GM12878 (cell line): Measurements from ENCODE around the gene P4HA2. TPM values are rescaled to one million over a fixed set of nuclear protein-coding genes. Genes with fewer than 3 reads are reported as not detected.

ENCODE experiments used
- ATAC-seq: fragments of 200-7000 bp; cut with Tn5 transposase; 3 replicates; pipeline ENCODE4 v1.9.1; 2020; ENCODE audit warnings: mild to moderate bottlenecking, moderate library complexity
- BruUV-seq: library from RNA; stranded (reverse); fragments of 400-500 nt; replicated peaks from 2 replicates; lab custom pipeline; 2021; lab: Mats Ljungman, UMichigan
- CTCF ChIA-PET: fragments of 300-600 bp; sonication (Branson Sonifier 250); formaldehyde crosslinking; extraction: SDS; loops from one replicate; lab custom pipeline; 2021; ENCODE audit warnings: inconsistent platforms; lab: Yijun Ruan, JAX
- POLR2A ChIA-PET: fragments of 350-600 bp; formaldehyde crosslinking; extraction: SDS; loops from one replicate; lab custom pipeline; 2021; ENCODE audit warnings: inconsistent platforms; lab: Charles Lee
- RAD21 ChIA-PET: fragments of 300-600 bp; sonication (Branson Sonifier 250); formaldehyde crosslinking; loops from one replicate; lab custom pipeline; 2023; ENCODE audit warnings: antibody characterized with exemption; ENCODE audit not compliant: unreplicated experiment; lab: Charles Lee
- SMC1A ChIA-PET: fragments of 300-600 bp; sonication (Branson Sonifier 250); formaldehyde crosslinking; loops from one replicate; lab custom pipeline; 2023; ENCODE audit not compliant: unreplicated experiment, uncharacterized antibody; lab: Charles Lee
- DNase-seq: peaks from one replicate; pipeline ENCODE4 v3.0.0-alpha.2; 2011; ENCODE audit warnings: low read depth, low spot score
- FAIRE-seq: peaks from 3 replicates; lab custom pipeline; 2011; peaks lifted over from hg19 to GRCh38; lab: Jason Lieb, UNC
- H2AFZ ChIP-seq: 2 replicates; pipeline ENCODE4 v1.6.0; 2011; ENCODE audit warnings: low read depth, low read length, control low read depth; ENCODE audit not compliant: control insufficient read depth
- H3K27ac ChIP-seq: 2 replicates; pipeline ENCODE4 v1.5.1; 2011; ENCODE audit warnings: control low read depth; ENCODE audit not compliant: control insufficient read depth, insufficient read depth
- H3K27me3 ChIP-seq, 2 experiments: replicated peaks in 1 of 2; 2 replicates each; pipeline versions ENCODE4 v1.6.0 to v1.6.1; 2011; ENCODE audit warnings: low read length in 1 of 2; ENCODE audit not compliant: control insufficient read depth in 2 of 2, insufficient read depth in 2 of 2
- H3K36me3 ChIP-seq, 2 experiments: 2 replicates each; pipeline ENCODE4 v1.5.1; 2011; ENCODE audit warnings: low read length in 1 of 2; ENCODE audit not compliant: control insufficient read depth in 2 of 2, insufficient read depth in 2 of 2
- H3K4me1 ChIP-seq: 2 replicates; pipeline ENCODE4 v1.6.1; 2011; ENCODE audit warnings: mild to moderate bottlenecking, low read length, moderate library complexity, mixed read lengths; ENCODE audit not compliant: control insufficient read depth, insufficient read depth
- H3K4me2 ChIP-seq: 2 replicates; pipeline ENCODE4 v1.6.0; 2011; ENCODE audit warnings: control low read depth; ENCODE audit not compliant: control insufficient read depth, insufficient read depth
- H3K4me3 ChIP-seq: fragments of 200-600 bp; sonication (generic); 2 replicates; pipeline ENCODE4 v1.5.1; 2016
- H3K79me2 ChIP-seq: 2 replicates; pipeline ENCODE4 v1.6.0; 2011; ENCODE audit warnings: low read length; ENCODE audit not compliant: control insufficient read depth, insufficient read depth
- H3K9ac ChIP-seq: 2 replicates; pipeline ENCODE4 v1.8.0; 2011; ENCODE audit warnings: low read length, control low read depth, mixed read lengths; ENCODE audit not compliant: control insufficient read depth, insufficient read depth
- H3K9me3 ChIP-seq: replicated peaks from 3 replicates; pipeline ENCODE4 v1.5.1; 2011; ENCODE audit warnings: mild to moderate bottlenecking, low read length; ENCODE audit not compliant: control insufficient read depth, insufficient read depth
- H4K20me1 ChIP-seq: 2 replicates; pipeline ENCODE4 v1.6.0; 2011; ENCODE audit not compliant: control insufficient read depth, insufficient read depth
- EP300 ChIP-seq, 2 experiments: fragments of 150-350 bp in 1 of 2; IDR thresholded peaks; 2 replicates each; pipeline ENCODE4 v1.6.1; 2011 to 2012; ENCODE audit warnings: low read depth in 2 of 2, low read length in 2 of 2, borderline replicate concordance in 1 of 2, improper control_type of control experiment in 1 of 2, inconsistent platforms in 1 of 2; ENCODE audit not compliant: control insufficient read depth in 1 of 2
- ESRRA ChIP-seq: IDR thresholded peaks from 2 replicates; pipeline ENCODE4 v1.6.1; 2012; ENCODE audit warnings: mild to moderate bottlenecking, low read length, improper control_type of control experiment
- FOXM1 ChIP-seq: IDR thresholded peaks from 2 replicates; pipeline ENCODE4 v1.6.1; 2012; ENCODE audit warnings: low read depth, mild to moderate bottlenecking, inconsistent platforms, low read length, moderate library complexity
- HDAC2 ChIP-seq: fragments of 200-600 bp; sonication (generic); IDR thresholded peaks from 2 replicates; pipeline ENCODE4 v1.6.1; 2017
- MXI1 ChIP-seq: fragments of 150-350 bp; IDR thresholded peaks from 2 replicates; pipeline ENCODE4 v1.6.1; 2011; ENCODE audit warnings: low read depth, mild to moderate bottlenecking, inconsistent platforms, low read length, improper control_type of control experiment
- NR2C1 ChIP-seq: fragments of 450-650 bp; IDR thresholded peaks from 2 replicates; pipeline ENCODE4 v1.6.1; 2017; ENCODE audit warnings: antibody characterized with exemption, mild to moderate bottlenecking, moderate library complexity
- POLR2AphosphoS5 ChIP-seq: IDR thresholded peaks from 2 replicates; pipeline ENCODE4 v1.6.1; 2011; ENCODE audit warnings: mild to moderate bottlenecking, low read length, inconsistent platforms
- RB1 ChIP-seq: fragments of 450-650 bp; formaldehyde crosslinking; IDR thresholded peaks from 2 replicates; pipeline ENCODE4 v1.6.1; 2017; ENCODE audit warnings: mild to moderate bottlenecking, borderline replicate concordance
- RCOR1 ChIP-seq: conservative IDR thresholded peaks from 2 replicates; pipeline ENCODE4 v1.6.1; 2012; ENCODE audit warnings: low read depth, low read length, improper control_type of control experiment
- RELA ChIP-seq: fragments of 450-650 bp; IDR thresholded peaks from 2 replicates; pipeline ENCODE4 v1.8.0; 2014; ENCODE audit warnings: borderline replicate concordance; ENCODE audit not compliant: partially characterized antibody
- SREBF2 ChIP-seq: IDR thresholded peaks from 2 replicates; pipeline ENCODE4 v1.6.1; 2012; ENCODE audit warnings: mild to moderate bottlenecking, low read length
- TCF12 ChIP-seq: IDR thresholded peaks from 2 replicates; pipeline ENCODE4 v1.6.1; 2011; ENCODE audit warnings: low read depth, mild to moderate bottlenecking, low read length
- YBX1 ChIP-seq: fragments of 450-650 bp; IDR thresholded peaks from 2 replicates; pipeline ENCODE4 v1.6.1; 2016; ENCODE audit warnings: antibody characterized with exemption
- WGBS: methylation state at CpG from one replicate; pipeline ENCODE4 v1.1.6; 2016; ENCODE audit warnings: low lambda C conversion rate; ENCODE audit not compliant: insufficient replicate concordance, insufficient coverage; ENCODE audit errors: missing lambda C conversion rate; 5-methylcytosine and 5-hydroxymethylcytosine counted together
- in situ Hi-C: fragments of 300-500 bp; cut with MboI; formaldehyde crosslinking; loops from 9 replicates; pipeline ENCODE4 v1.14.3; 2018; ENCODE audit warnings: mixed read lengths
- intact Hi-C: fragments of 100-400 bp; cut with micrococcal nuclease; formaldehyde crosslinking; loops from one replicate; pipeline ENCODE4 v1.14.2; 2022; ENCODE audit not compliant: unreplicated experiment
- polyA plus RNA-seq, 11 experiments: library from polyadenylated mRNA; depleted of rRNA in 4 of 11; unstranded in 6 of 11; stranded (reverse) in 5 of 11; fragments of >200 nt; fragmentation: Nextera tagmentation in 4 of 11; fragmentation: Illumina TruSeq in 1 of 11; extraction: Ambion mirVana in 4 of 11; extraction: Trizol in 1 of 11; gene quantifications; 1 replicate in 1 of 11; 2 replicates in 10 of 11; pipeline versions ENCODE4 v1.2.1 to v1.2.3, GENCODE V29; 2011 to 2016; ENCODE audit warnings: inconsistent platforms in 2 of 11, missing spikeins in 2 of 11, low read depth in 1 of 11
- total RNA-seq, 4 experiments: library from RNA; depleted of rRNA in 3 of 4; stranded (reverse); fragments of >200 nt in 3 of 4; fragmentation: Illumina TruSeq in 1 of 4; extraction: Trizol in 1 of 4; gene quantifications; 2 replicates each; pipeline versions ENCODE4 v1.2.1 to v1.2.3, GENCODE V29; 2013 to 2021
- TF ChIP-seq, protein P1 (sequence below), 3 experiments: IDR thresholded peaks in 2 of 3; conservative IDR thresholded peaks in 1 of 3; 2 replicates each; pipeline ENCODE4 v1.5.1; 2011; ENCODE audit warnings: low read depth in 3 of 3, low read length in 3 of 3, mild to moderate bottlenecking in 3 of 3, control low read depth in 2 of 3, moderate library complexity in 2 of 3, inconsistent platforms in 1 of 3, mixed read lengths in 1 of 3; ENCODE audit not compliant: control insufficient read depth in 2 of 3, insufficient read depth in 1 of 3; ENCODE audit errors: extremely low read depth in 1 of 3
- TF ChIP-seq, protein P2 (sequence below): fragments of 450-650 bp; IDR thresholded peaks from 2 replicates; pipeline ENCODE4 v1.6.1; 2017; ENCODE audit warnings: low read depth, mild to moderate bottlenecking, moderate library complexity
- TF ChIP-seq, protein P3 (sequence below): IDR thresholded peaks from 2 replicates; pipeline ENCODE4 v1.6.1; 2012; ENCODE audit warnings: mild to moderate bottlenecking, low read depth, low read length

P4HA2 gene
- total and polyA plus RNA-seq, 10 of the 15 experiments (the other 5 are each of a cell fraction or from before 2014, with no cell fraction given): 4.7 to 10.9 (median 7.5) TPM

DNA sequence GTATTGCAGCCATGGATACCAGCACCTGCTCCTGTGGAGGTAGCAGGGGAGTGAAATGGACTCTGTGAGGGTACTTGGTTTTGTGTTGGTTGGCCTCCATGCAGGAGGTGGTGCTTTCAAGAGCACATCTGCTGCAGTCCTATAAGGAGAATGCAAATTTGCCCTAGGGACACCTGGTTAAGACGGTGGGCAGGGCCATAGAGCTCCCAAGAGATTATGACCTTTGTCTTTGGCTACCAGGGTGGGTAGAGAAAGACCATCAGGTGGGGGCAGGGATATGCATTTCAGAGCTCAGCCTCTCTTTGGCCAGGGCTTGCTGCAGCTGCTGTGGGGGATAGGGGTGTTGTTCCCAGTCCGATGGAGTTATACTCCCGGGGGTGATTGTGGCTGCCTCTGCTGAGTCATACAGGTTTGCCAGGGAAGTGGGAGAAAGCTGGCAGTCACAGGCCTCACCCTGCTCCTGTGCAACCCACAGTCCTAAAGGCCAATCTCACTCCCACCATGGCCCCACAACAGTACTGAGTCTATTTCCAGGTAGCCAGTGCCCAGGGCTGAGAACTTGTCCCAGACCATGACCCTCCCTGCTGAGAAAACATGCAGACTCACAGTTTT lies 15.8 kb upstream of the P4HA2 start:
- Histone ChIP-seq H3K4me2 (no peak overlapping the region), H3K4me1 (no peaks in the 10 kb centered on the region), H3K9ac (no peak overlapping the region), H3K79me2 (no peaks in the 10 kb centered on the region), H3K36me3 (no peaks in the 10 kb centered on the region), H2AFZ (no peak overlapping the region), H3K27ac (no peak overlapping the region), H3K9me3 (peaks cover 3% of the 10 kb centered on the region), H3K4me3 (no peak overlapping the region), H3K27me3 (no peaks in the 10 kb centered on the region; a peak in 1 of 4 replicates), H4K20me1 (no peaks in the 10 kb centered on the region)
- FAIRE-seq (no peak), ATAC-seq (no peak), DNase-seq (no peak)
- ChIA-PET CTCF (interaction anchor here (0.7 to 2.2 kb wide), 4 partner anchors 10 to 143 kb away, joined by 3 to 5 read pairs (median 4); no protein-coding TSS in a partner anchor), RAD21 (interaction anchor here (0.7 kb wide), 1 partner anchor 48 kb away, joined by 4 read pairs; no protein-coding TSS in a partner anchor), SMC1A (interaction anchor here (1.4 kb wide), 1 partner anchor 8 kb away, joined by 4 read pairs; no protein-coding TSS in a partner anchor), POLR2A (no interaction called here)
- 0% methylated on average over 3 of the region's 3 CpGs for WGBS
- in situ Hi-C loops: no loop called here
- intact Hi-C loops: no loop called here
- no TSS peak for BruUV-seq
- TF ChIP-seq FOXM1 (no peak), RCOR1 (no peak), YBX1 (no peak), RB1 (no peak), ESRRA (no peak), NR2C1 (no peak), POLR2AphosphoS5 (no peak), TCF12 (no peak), RELA (no peak), MXI1 (no peak), SREBF2 (no peak), HDAC2 (no peak), EP300 (IDR thresholded peaks at IDR 0.05; ENCODE audit: borderline replicate concordance in 1 of 2, control insufficient read depth in 1 of 2, low read depth in 2 of 2, low read length in 2 of 2) (no peak)
- TF ChIP-seq, protein P1, sequence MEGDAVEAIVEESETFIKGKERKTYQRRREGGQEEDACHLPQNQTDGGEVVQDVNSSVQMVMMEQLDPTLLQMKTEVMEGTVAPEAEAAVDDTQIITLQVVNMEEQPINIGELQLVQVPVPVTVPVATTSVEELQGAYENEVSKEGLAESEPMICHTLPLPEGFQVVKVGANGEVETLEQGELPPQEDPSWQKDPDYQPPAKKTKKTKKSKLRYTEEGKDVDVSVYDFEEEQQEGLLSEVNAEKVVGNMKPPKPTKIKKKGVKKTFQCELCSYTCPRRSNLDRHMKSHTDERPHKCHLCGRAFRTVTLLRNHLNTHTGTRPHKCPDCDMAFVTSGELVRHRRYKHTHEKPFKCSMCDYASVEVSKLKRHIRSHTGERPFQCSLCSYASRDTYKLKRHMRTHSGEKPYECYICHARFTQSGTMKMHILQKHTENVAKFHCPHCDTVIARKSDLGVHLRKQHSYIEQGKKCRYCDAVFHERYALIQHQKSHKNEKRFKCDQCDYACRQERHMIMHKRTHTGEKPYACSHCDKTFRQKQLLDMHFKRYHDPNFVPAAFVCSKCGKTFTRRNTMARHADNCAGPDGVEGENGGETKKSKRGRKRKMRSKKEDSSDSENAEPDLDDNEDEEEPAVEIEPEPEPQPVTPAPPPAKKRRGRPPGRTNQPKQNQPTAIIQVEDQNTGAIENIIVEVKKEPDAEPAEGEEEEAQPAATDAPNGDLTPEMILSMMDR (IDR thresholded peaks at IDR 0.05 in 2 of 3, conservative IDR thresholded peaks at IDR 0.05 in 1 of 3; ENCODE audit: control insufficient read depth in 2 of 3, extremely low read depth in 1 of 3, insufficient read depth in 1 of 3, low read depth in 3 of 3, low read length in 3 of 3): no peak
- TF ChIP-seq, protein P2, sequence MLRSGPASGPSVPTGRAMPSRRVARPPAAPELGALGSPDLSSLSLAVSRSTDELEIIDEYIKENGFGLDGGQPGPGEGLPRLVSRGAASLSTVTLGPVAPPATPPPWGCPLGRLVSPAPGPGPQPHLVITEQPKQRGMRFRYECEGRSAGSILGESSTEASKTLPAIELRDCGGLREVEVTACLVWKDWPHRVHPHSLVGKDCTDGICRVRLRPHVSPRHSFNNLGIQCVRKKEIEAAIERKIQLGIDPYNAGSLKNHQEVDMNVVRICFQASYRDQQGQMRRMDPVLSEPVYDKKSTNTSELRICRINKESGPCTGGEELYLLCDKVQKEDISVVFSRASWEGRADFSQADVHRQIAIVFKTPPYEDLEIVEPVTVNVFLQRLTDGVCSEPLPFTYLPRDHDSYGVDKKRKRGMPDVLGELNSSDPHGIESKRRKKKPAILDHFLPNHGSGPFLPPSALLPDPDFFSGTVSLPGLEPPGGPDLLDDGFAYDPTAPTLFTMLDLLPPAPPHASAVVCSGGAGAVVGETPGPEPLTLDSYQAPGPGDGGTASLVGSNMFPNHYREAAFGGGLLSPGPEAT: no peak
- TF ChIP-seq, protein P3, sequence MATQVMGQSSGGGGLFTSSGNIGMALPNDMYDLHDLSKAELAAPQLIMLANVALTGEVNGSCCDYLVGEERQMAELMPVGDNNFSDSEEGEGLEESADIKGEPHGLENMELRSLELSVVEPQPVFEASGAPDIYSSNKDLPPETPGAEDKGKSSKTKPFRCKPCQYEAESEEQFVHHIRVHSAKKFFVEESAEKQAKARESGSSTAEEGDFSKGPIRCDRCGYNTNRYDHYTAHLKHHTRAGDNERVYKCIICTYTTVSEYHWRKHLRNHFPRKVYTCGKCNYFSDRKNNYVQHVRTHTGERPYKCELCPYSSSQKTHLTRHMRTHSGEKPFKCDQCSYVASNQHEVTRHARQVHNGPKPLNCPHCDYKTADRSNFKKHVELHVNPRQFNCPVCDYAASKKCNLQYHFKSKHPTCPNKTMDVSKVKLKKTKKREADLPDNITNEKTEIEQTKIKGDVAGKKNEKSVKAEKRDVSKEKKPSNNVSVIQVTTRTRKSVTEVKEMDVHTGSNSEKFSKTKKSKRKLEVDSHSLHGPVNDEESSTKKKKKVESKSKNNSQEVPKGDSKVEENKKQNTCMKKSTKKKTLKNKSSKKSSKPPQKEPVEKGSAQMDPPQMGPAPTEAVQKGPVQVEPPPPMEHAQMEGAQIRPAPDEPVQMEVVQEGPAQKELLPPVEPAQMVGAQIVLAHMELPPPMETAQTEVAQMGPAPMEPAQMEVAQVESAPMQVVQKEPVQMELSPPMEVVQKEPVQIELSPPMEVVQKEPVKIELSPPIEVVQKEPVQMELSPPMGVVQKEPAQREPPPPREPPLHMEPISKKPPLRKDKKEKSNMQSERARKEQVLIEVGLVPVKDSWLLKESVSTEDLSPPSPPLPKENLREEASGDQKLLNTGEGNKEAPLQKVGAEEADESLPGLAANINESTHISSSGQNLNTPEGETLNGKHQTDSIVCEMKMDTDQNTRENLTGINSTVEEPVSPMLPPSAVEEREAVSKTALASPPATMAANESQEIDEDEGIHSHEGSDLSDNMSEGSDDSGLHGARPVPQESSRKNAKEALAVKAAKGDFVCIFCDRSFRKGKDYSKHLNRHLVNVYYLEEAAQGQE: no peak
